Glomerular endothelial cell (primary cell): ENCODE data around the gene ODAD2. TPM values are rescaled to one million over a fixed set of nuclear protein-coding genes. Genes with fewer than 3 reads are reported as not detected.
"Not testable (repeated sequence)": the region's sequence is repeated elsewhere in the genome, so short reads cannot be mapped to it uniquely, and the experiment has no call there.

Experiments used
- DNase-seq: peaks from one replicate; pipeline ENCODE4 v3.0.0-alpha.2; 2011; ENCODE audit warnings: low read depth, low spot score; ENCODE audit errors: extremely low read depth
- total RNA-seq: library from RNA; depleted of rRNA; stranded (reverse); fragments of >200 nt; gene quantifications from 2 replicates; pipeline ENCODE4 v1.2.3, GENCODE V29; 2015

ODAD2 gene, protein sequence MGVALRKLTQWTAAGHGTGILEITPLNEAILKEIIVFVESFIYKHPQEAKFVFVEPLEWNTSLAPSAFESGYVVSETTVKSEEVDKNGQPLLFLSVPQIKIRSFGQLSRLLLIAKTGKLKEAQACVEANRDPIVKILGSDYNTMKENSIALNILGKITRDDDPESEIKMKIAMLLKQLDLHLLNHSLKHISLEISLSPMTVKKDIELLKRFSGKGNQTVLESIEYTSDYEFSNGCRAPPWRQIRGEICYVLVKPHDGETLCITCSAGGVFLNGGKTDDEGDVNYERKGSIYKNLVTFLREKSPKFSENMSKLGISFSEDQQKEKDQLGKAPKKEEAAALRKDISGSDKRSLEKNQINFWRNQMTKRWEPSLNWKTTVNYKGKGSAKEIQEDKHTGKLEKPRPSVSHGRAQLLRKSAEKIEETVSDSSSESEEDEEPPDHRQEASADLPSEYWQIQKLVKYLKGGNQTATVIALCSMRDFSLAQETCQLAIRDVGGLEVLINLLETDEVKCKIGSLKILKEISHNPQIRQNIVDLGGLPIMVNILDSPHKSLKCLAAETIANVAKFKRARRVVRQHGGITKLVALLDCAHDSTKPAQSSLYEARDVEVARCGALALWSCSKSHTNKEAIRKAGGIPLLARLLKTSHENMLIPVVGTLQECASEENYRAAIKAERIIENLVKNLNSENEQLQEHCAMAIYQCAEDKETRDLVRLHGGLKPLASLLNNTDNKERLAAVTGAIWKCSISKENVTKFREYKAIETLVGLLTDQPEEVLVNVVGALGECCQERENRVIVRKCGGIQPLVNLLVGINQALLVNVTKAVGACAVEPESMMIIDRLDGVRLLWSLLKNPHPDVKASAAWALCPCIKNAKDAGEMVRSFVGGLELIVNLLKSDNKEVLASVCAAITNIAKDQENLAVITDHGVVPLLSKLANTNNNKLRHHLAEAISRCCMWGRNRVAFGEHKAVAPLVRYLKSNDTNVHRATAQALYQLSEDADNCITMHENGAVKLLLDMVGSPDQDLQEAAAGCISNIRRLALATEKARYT
- 0.24 and 0.70 TPM in 2 replicates for total RNA-seq

DNA sequence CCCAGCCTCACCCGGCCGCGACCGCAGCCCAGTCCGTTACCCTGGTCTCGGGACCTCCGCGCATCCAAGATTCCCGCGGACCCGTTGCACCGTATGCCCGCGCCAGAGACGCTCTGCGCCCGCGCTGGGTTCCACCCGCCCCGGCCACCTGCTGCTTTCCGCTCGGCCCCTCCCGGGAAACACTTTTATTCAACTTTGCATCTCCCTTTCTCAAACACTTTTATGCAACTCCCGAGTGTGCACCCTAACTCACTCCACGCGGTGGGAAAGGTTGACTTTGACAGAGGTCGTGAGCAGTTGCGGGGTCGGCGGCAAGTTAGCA, at the start of gene ODAD2:
ODAD2 (minus strand) TSS at position 126 of the 322 bp plus-strand sequence. CDS start 3,937 bp downstream, outside the sequence.
- DNase-seq: no peak

DNA sequence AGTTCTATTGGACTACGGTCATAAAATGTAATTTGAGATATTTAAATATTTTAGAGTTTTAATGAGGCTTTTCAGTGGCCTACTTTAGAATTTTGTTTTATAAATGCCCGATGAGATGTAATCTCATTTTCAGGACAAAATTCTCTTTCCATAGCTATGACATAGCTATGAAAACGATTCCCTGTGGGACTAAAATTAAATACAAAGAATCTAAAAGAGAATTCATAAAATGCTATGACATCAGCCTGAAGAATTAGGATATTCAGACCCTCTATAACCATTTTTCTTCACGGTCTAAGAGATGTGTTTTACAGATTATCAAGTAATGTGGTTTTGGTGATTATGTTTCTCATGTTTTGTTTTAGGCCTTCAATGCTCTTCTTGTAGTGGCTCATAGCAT, 48.2 kb upstream of the ODAD2 start:
- DNase-seq: no peak

DNA sequence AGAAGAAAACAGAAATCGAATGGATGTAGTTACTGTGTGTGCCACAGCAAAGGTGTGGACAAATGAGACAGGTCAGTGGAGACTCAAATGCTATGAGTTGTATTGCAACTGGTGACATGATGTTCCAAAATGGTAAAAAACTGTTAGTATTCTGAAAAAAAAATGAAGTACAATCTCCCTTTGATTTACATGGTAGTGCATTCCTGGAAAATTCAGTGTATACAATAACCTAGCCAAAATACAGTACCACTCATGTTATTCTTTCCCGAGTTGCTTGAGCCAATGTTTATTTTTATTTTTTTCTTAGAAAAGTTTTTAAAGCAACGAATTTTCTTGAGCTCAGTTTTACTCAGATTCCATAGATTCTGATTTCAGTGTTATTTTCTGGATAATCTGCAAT, 47.7 kb upstream of the ODAD2 start:
- DNase-seq: no peak

DNA sequence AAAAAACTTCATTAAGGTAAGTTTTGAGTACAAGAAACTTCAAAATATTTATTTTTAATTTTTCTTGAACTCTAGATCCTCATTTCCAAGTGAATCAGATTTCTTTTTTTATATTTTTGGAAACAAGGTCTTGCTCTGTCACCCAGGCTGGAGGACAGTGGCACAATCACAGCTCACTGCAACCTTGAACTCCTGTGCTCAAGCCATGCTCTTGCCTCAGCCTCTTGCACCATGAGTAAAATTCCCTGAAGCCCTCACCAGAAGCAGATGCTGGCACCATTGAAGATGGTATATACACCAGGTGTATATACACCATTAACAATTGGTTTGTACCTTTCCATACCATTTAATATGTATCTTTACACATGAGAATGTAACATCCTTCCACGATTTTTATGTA, 45.1 kb upstream of the ODAD2 start:
- no peak for DNase-seq

DNA sequence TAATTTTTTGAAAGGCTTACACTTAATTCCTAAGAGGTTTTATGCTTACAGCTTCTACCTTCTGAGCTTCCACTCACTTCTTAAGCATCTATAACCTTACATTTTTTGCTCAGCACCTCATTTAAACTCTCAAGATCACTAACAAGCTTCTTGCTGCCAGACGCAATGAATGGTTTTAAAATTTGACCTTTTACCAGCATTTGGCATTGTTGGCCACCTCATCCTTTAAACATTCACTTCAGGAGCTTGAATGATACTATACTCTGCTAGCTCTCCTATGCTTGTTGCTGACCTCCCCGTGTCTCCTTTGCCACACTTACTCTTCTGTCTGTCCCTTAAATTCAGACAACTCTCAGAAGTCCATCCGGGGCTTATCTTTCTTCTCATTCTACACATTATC, 37.7 kb upstream of the ODAD2 start:
- no peak for DNase-seq

DNA sequence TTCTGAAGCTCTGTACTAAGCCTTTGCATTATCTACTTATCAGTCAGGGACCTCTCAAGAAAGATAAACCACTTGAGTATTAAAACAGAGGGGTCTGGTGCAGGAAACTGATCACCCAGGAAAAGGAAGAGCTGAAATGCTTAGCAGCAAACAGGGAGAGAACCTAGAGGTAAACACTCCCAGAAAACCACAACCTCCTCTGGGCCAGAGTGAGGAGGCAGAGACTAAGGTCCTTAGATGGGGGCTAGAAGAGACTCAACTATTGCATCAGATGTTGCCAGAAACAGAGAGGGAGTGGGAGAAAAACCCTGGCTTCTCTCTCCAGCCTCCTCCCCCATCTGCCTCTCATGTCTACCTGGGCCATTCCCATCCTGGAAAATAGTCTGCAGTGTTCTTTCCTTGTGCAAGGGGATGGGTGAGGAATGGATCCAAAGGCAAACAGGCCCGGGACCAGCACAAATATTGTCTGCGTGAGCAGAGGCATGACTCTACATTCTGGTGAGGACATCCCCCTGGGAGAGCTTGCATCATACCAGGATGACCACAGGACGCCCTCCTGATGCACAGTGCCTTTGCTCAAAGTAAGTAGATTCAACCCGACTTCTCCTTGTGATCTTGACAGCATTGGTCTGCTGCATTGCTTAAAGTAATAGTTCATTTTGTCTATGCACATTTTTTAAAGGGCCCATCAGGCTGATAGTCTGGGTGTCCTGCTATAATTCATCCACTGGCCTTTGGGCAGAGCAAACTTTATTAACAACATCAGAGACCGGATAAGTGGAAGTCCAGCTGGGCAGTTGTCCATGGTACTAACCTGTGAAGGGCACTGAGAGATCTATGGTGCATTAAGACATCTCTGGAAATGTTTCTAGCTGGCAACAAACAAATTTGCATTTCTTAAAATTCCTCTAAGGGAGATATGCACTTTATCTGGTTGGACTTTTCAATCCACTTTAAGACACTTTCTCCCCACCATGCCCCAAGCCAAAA, 22.4 kb upstream of the ODAD2 start:
- no peak for DNase-seq

DNA sequence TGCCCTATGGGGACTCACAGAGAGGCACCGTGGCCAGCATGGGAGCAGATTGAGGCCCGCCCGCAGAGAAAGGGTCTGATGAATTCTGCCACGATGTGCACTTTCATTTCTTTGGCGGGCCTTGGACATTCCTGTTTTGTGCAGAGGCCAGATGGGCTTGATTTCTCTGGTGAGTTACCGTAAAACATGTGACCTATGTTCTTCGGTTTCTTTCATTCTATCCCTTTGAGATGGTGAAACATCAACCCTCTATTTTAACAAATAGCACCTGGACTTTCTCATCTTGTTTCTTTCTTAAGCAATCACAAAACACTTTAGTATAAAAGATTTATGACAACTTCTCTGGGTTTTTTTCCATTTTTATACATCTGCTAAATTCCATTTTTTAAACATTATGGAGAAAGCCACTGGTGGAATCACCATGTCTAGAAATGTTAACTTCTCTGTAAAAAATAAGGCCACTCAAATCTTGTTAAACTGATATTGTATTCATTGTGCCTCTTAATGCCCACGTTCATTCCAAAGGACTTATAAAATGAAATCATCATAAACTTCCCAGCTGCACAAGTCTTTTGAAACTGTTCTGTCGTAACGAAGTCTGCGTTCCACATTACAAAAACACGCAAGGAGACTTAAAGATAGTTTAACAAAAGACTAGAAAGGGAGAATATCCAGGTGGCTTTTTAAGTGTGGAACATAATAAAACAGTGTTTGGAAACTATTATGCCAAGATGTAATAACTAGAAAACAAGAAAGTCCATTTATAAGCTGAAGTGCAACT, 21.4 kb upstream of the ODAD2 start:
- DNase-seq: no peak

DNA sequence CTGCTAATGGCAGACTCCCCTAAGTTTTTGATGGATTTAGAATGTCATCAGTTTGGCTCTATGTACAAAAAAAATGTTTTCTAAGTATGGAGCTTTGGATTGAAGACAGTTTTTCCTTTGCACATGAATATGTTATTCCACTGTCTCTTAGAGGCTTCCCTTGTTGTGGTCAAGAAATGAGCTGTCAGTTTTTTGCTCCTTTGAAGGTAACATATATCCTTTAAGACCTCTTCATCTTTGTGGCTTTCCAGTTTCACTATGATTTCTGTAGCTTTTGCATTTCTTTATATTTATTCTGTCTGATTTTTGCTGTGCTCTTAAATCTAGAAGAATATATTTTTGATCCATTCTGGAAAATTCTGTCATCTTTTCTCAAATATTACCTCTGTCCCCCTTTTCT, 15.8 kb upstream of the ODAD2 start:
- DNase-seq: no peak

DNA sequence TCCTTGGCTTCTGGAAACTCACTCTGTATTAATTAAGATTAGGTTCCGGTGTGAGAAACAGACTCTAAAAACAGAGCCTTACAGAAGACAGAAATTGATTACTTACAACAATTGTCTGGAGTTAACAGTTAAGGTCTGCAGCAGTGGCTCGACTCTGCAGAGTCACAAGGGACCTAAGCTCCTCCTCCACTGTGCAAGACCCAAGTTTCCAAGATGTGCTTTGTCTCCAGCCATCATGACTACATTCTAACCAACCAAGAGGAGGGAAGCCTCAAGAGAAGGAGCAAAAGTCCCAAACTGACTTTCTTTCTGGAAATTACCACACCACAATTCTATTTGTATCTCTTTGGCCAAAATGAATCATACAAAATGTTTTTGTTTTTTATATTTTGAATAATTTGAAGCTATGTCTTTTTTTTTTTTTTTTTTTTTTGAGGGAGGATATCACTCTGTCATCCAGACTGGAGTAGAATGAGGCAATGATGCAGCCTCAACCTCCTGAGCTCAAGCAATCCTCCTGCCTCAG, 14.2 kb upstream of the ODAD2 start:
- DNase-seq: no peak

DNA sequence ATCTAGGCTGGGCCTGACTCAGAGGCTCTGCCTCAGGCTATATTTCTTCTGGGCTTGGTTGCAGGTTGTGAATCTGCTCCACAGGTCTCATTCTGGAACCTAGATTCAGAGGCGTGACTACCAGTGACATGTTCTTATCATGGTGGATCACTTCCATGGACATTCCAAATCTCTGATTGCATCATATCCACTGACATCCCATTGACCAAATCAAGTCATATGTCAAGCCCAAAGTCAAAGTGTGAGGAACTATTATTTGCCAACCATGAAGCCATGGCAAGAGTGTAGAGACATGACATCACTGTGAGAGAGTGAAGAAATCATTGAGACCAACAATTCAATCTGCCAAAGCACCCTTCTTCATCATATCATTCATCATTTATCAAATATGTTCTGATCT, 11.9 kb upstream of the ODAD2 start:
- DNase-seq: no peak

DNA sequence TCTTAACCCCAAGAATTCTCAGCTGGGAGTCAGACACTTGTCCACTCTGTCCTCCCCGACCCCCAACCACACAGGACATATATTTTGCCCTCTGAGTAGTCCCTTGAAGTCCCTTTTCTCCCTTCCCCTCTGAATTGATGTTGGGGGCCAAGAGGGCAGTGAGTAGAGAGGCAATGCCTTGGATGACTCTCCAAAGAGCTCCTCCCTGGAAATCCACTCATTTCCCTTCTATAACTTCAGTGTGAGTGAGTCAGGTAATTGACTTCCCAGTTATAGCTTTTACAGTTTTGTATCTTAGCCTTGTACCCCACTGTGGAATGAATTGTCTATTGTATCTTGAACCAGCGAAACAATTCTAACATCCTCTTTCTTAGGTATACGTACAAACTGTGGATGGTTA, 9.2 kb upstream of the ODAD2 start:
- DNase-seq: no peak

DNA sequence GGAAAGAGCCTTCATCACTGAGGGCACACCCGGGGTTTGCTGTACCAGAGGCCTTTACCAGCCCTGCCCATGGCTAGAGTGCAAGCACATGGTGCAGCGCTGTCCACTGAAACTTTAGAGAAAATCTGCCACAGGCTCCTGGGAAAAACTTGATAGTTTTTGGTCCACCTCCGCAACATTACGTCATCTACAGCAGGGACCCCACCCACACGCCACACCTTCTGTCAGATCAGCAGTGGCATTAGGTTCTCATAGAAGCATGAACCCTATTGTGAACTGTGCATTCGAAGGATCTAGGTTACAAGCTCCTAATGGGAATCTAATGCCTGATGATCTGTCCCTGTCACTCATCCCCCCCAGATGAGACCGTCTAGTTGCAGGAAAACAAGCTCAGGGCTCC, 2.5 kb upstream of the ODAD2 start:
- DNase-seq: no peak

DNA sequence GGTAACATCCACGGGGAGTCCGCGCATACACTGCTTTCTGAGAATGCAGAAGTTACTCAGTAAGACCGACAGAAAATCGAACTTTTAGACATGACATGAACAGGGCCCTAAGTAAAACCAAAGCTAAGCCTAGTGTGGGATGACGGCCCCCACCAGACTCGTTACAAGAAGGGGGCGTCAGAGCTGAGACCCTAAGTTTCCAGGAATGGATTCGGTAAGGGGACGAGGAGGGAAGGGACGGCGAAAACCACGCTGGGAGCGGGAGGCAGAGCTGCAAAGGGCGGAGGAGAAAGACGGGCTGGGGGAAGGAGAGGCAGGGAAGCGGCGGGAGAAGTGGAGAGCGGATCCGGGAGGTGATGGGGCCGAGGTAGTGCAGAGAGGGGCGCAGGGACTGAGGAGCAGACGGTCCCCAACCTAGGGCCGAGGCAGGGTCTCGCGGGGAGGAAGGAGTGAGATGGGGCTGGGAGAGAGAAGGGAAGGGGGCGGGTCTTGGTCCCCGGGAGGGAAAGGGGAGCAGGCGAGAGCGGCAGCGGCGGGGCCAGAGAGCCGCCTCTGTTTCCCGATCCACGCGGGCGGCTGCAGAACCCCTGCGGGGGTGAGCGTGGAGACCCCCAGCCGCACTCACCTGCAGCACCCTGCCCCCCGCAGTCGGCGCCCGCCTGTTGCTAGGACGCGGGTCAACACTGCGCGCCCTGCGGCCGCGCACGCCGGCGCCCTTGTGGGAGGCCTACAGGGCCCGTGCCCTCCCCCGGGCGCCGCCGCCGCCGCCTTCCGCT, 513 bp downstream of the ODAD2 start:
- no peak for DNase-seq

DNA sequence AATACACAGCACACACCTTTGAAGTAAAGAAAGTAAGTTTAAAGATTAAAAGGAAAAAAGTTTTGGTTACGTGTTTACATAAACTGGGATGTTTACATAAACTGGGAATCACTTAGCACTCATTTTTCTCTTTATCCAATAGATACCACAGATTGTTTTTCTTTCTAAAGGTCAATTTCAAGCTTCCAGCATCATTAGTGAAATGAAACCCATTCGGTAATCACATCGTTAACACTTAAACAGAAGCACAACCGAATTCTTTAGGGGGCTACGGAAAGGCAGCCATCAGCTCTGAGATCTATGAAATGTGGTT, 1.1 kb downstream of the ODAD2 start:
- no peak for DNase-seq

DNA sequence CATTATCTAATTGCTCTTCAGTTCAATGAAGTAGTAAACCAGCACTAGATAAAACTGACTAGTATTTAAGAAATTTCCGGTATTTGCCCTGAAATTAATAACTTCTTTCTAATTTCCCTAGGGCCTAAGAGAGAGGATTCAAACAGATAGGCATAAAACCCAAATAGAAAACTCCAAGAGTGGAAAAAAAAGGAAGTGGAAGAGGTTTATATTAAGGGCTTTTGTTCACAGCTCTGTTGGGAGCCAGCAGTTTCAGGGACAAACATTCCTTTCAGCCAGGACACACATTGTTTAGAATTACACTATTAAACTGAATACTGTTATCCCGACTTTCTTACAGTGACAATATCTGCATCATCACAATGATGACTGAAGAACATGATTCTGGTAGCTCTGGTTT, 3.6 kb downstream of the ODAD2 start:
- DNase-seq: no peak

DNA sequence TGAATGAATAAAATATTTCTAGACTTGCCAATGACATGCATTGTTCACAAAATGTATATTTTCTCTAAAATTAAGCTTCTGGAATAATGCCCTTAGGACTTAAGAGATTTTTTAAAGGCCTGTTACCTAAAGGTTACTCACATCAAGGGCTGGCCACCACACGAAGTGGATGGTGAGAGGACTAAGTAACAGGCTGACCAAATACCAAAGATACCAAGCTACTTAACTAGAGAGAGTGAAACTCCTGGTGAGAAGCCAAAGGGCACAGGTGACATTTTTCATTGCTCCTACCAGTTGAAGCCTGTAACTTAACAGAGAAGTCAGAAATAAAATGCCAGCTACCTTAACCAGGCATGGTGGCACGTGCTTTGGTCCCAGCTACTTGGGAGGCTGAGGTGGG, 9.5 kb downstream of the ODAD2 start:
- not testable (repeated sequence) for DNase-seq

DNA sequence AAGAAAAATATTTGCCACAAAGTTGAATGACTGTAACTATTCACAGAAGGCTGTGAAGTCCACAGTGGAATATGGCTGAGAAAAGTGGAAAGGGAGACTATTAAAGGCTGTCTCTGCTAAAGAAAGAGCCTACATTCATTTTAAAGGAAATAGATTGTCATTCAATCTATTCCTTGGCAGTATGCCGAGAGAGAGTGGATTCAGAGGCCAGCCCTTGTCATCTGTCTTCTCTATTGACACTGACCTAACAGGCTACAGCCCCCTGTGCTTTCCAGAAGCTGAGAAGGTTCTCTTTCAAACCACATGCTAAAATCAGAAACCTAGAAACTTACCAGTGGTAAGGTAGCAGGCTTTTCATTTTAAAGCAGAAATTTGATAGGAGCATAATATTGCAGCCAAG, 12.1 kb downstream of the ODAD2 start:
- no peak for DNase-seq

DNA sequence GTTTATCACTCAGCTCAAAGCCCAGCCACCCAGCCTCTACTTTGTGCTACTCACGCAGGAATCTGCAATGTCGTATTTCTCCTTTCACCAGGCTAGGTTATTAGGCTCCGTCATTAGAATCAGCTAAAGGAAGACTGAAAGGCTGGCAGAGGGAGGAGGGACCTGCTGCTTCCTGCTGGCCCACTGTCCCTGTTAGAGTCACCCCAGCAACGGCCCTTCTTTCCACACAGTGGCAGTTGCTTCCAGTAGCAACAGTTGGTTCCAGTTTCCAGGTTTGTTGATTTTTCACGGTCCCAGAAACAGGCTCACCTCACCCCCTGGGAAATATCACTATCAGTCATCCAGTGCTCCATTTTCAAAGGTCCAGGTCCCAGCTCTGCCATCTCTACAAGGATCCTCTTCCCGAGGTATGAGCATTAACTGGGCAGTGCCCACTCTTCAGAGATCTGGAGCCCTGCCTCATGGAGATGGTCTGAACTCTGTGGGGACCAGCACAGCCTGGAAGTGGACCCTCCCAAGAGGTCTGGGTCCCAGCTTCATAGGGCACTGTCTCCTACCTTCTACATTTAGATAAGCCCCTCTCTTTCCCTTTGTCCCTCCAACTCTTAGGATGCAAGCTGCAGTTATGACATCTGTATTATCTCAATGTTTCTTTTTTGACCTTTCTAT, 15.9 kb downstream of the ODAD2 start:
- no peak for DNase-seq
